ENCODE results near the gene DAB1.

DAB1 gene

GRCh38 chr1:57165546-57165945 lies 258.3 kb downstream of the DAB1 start:
- DNase-seq (ENCODE audit: low read depth, low spot score), result no peak

DNA sequence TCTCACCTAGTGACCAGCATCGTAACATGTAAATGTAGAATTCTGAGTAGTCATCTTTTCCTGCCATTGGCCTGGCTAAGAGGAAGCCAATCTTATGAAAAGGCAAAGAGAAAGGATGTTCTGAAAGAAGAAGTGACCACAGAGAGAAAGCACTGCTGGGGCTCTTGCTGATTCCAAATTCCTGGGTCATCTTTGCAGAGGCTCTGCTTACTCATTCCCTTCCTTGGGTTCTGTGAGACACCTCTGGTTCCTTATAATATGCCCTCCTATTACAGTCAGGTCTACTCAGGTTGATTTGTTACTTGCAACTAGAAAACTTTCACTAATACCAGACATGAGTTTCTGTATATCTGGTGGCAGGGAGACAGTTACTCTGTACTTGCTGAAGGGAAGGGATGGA lies 259.3 kb downstream of the DAB1 start:
- DNase-seq (ENCODE audit: low read depth, low spot score), result no peak

DNA sequence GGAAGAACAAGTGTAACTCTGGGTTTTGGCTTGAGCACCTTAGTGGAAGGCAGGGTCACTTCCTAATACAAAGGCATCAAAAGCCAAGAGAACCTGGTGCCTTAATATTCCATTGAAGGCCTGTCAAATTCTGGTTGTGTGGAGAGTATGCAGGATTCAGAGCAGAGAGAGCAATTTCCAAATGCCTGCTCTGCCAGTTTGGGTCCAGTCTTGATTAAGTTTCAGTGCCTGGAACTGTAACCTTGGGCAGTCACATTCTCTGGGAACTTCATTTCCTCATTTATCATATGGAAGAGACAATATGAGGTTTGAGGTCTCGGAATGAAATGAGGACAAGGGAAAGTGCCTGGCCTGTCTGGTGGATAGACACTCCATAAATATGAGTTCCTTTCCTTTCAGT lies 260.1 kb downstream of the DAB1 start:
- no peak for DNase-seq (ENCODE audit: low read depth, low spot score)

- no peak for DNase-seq (ENCODE audit: low read depth, low spot score)
Observed at GRCh38 chr1:57163325-57163724, 260.5 kb downstream of the DAB1 start.

DNA sequence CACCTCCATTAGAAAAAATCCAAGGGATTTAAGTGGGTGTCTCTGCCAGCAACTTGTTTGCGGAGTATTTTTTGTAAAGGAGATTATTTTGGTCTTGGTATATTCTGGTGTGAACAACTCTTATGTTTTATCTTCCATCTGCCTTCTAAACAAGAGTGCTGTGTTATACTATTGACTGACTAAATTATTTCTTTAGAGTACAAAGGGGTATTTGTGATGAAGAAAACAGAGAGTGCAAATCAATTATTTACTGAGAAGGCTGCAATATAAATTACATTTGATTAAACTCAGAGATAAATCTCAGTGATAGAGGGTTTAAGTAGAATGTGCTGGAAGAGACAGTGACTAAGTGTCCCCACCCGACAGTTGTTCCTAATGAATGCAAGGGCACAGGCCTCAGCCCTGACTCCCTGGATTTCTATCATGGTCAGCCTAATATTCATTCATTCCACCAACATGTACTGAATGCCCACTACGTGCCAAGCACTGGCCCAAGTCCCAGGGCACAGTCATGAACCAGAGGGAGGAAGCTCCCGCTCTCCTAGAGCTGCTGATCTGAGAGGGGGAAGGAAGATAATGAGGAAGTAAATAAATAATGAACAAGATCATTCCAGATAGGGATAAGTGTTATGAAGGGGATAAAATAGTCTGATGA lies 261.1 kb downstream of the DAB1 start:
- no peak for DNase-seq (ENCODE audit: low read depth, low spot score)

DNA sequence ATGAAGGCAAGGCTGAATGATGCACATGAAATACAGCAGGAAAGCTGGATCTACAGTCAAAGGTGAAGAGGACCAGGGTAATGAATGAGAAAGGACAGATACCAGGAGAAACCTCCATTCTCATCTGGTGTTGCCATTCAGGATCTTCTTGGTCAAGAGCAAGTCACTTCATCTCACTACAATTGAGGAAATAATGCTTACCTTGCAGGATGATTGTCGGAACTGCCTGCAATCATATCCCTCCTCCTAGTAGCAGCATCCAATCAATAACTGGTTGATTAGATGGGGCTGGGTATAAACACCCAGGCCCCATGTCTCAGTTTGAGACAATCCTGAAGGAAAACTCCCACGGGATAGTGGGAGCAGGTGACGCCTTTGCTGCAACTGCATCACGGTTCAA lies 263.3 kb downstream of the DAB1 start:
- DNase-seq (ENCODE audit: low read depth, low spot score), result no peak

DNA sequence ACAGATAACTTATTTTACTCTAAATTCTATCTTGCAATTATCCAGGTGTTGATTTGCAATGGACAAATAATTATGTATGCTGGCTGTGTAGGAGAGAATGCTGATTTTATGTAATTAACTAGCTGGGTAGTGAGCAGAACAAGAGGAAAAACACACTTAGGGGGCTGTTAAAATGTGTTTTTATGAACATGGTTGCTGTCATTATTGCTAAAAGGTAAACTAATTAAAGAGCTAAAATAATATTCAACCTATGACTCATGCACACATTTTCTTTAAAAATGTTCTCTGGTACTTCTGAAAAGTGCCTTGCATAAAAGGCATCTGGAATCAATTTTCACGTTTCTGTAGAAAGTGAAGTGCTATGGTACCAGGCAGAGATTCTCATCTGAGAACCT lies 265.3 kb downstream of the DAB1 start:
- DNase-seq (ENCODE audit: low read depth, low spot score), result no peak

- DNase-seq (ENCODE audit: low read depth, low spot score), result no peak
Observed at GRCh38 chr1:57157818-57158603, 265.8 kb downstream of the DAB1 start.

- DNase-seq (ENCODE audit: low read depth, low spot score), result no peak
Observed at GRCh38 chr1:57156907-57157306, 267.0 kb downstream of the DAB1 start.

GRCh38 chr1:57146100-57146499 lies 277.8 kb downstream of the DAB1 start:
- DNase-seq (ENCODE audit: low read depth, low spot score), result no peak

DNA sequence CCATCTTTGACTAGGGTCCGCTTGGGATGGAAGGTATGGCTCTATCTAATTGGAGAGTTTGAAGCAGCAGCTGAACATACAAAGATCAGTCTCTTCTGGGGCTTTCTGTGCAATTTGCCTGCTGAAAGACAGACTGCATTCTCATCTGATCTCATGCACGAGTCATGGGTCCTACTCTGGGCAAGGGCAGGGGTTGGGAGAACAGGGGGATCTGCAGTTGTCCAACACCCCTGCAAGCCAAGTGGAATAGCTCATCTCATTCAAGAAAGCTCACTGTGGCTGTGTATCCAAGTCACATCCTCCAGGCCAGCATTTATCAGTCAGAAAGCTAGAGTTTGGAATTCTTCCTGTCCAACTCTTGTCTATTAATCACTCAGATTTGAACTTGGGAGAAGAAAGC lies 280.9 kb downstream of the DAB1 start:
- DNase-seq (ENCODE audit: low read depth, low spot score), result no peak

- DNase-seq (ENCODE audit: low read depth, low spot score), result no peak
Observed at GRCh38 chr1:57142169-57142568, 281.7 kb downstream of the DAB1 start.

DNA sequence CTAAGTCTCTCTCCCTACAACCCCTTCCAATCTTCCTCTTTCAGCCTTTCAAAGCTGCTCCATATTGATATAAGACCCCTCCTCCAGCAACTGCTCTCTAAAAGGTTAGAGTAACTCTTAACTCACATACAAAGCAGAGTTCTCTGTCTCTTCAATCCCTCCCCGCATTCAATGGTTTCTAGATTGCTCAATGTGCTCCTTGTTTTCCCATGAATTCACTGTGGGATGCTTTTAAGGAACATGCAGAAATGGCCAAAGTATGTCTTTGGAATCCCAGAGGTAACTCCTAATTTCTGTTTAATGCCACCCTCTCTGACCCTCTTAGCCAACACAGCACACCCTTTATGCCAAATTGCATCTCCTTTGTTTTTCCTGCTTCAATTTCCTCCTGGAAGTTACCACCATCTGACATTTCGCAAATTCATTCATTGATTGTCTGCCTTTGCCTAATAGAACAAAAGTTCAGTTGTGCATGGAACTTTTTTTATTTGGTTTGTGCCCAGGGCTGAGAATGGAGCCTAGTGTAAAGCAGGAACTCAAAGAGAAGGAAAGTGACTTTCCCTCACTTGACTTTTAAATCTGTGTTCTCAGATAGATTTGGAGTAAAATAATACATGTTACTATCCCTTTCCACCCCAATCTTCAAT lies 285.3 kb downstream of the DAB1 start:
- no peak for DNase-seq (ENCODE audit: low read depth, low spot score)

- no peak for DNase-seq (ENCODE audit: low read depth, low spot score)
Observed at GRCh38 chr1:57137980-57138379, 285.9 kb downstream of the DAB1 start.

- no peak for DNase-seq (ENCODE audit: low read depth, low spot score)
Observed at GRCh38 chr1:57134803-57135202, 289.1 kb downstream of the DAB1 start.

DNA sequence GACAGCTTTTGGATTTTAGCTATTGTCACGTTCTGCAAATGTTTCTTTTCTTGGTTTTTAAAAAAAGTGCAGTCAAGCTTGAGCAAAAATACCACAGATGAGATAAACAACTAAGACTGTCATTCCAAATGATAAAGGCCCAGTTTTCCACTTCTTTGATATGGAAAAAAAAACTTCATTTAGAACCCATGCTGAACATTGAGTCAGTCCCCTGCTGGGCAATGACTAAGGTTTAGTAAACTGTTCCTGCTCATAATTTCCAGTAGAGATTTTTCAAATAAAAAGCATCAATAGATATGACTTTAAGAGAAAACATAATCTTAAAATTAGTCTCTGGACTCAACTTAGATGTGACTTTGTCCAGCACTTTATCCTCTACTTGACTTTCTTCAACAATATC lies 290.2 kb downstream of the DAB1 start:
- no peak for DNase-seq (ENCODE audit: low read depth, low spot score)

DNA sequence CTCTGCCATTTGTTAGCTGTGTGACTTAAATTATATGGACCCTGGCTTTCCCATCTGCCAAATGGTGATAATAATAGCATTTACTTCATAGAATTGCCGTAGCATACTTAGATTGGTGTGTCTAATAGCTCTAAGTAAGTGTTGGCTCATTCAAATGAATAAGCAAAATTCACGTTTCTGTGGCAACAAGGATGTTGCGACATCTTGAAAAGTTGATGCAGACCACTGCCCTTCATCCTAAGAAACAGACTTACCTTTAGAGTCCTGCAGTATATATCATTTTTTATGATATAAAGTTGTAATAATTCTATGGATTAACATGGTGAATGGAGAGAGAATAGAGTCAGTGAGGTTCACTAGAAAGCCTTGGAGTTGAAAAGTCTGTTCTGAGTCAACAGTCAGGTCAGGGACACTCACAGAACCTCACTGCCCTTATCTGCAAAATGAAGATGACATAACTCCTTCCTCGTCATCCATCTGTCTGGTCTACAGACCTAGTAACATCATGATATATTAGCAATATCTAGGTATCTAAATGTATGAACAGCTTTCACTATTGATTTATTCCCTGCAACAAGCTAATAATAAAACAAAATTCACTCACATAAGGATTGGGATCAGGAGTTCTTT lies 290.8 kb downstream of the DAB1 start:
- DNase-seq (ENCODE audit: low read depth, low spot score), result no peak

GRCh38 chr1:57131701-57132394 lies 292.0 kb downstream of the DAB1 start:
- DNase-seq (ENCODE audit: low read depth, low spot score), result no peak

DNA sequence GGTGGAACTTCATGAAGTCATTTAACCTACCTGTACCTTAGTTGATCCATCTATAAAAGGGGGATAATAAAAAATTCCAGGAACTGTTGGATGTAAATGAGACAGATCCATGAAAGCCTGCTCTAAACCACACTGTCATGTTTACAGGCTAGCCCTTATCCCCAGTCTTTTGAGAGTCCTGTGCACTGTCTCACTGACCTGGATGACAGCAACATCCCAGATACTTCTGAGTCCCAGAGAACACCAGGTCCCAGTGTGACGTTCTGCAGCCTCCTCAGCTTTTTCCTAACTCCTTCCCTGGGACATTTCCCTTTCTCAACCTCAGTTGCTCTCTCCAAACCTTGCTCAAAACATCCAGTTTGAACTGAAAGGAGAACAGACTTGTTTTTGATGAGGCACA lies 292.6 kb downstream of the DAB1 start:
- DNase-seq (ENCODE audit: low read depth, low spot score), result no peak

DNA sequence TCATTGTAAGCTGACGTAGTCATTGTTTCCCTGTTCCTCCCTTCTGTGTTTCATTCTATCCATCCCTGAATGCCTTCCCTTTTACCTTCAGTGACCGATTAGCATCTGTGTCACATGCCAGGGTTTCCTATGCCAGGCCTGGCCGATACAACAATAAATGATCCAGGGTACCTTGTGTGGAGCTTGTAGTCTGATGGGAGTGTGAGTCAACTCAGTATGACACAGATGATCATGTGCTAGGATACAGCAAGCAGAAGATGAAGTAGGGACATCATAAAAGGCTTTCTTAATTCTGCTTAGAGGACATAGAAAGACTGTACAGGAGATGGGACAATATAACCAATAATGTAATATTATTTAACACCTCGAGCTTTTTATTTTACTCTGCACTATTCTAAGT lies 294.0 kb downstream of the DAB1 start:
- no peak for DNase-seq (ENCODE audit: low read depth, low spot score)

DNA sequence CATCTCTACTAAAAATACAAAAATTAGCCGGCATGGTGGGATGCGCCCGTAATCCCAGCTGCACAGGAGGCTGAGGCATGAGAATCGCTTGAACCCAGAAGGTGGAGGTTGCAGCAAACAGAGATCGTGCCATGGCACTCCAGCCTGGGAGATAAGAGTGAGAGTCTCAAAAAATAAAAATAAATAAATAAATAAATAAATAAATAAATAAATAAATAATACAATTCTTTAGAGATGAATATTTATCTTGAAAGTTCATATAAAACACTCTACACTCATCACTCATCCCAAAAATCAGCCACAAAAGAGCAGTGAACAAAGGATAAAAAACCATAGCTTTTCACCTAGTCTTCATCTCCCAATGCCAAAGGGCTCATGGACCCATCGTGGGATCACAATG lies 295.9 kb downstream of the DAB1 start:
- DNase-seq (ENCODE audit: low read depth, low spot score), result no peak
